Stimulated activated CD4-positive, alpha-beta T cell treated with anti-CD3 and anti-CD28 coated beads, Interleukin-4, amount 100 ng/mL, for 4 hours (primary cell): ENCODE data around the gene REXO1.

Experiments used
- DNase-seq, 2 experiments: peaks; one replicate each; pipeline ENCODE4 v3.0.0-alpha.2; 2020

The REXO1 gene

DNA sequence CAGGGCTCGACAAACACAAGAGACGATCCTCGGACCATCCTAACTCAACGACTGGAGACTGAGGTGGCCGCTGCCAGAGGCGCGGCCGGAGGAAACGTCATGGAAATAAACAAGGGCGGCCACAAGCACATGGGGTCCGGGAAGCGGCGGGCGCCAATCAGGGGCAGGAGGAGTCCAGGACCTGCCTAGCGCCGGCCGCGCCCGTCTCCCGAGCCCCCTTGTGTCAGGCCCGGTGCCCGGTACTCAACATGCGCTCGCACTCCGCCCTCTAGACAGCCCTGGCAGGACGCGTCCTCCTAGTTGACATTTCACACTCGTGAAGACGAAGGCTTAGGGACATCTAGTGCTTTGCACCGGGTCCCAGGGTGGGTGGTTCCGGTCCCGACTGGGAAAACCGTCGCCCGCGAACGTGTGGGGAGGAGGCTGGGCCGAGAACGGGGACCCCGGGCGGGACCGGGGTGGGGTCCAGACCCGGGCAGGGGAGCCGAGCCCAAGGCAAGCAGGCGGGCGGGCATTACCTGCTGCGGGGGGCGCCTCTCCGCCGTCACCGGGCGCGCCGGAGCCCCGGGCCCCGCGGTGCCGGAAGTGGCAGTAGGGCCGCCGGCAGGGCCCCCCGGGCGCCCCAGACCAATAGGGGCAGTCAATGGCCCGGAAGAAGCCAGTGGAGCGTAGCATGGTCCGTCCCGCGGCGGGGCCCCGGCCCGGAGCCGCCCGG, 442 bp downstream of the REXO1 start:
- no peak for DNase-seq

DNA sequence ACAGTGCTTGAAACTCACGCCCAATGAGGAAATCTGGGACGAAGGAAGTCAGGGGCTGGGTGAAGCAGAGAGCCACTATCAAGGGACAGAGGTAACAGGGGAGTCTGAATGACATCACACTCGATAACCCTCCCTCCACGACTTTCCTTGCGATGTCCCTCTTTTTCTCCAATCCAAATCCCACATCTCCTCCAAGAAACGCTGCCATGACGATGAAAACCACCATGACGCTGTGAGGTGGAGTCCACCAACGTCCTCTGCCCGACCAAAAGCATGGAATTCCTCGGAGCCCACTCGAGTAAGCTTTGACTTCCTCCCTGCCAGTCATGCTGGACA, 967 bp downstream of the REXO1 start:
- DNase-seq = no peak

- DNase-seq = no peak
These were observed 1.6 kb downstream of the REXO1 start for GRCh38 chr19:1846517-1847204.

- no peak for DNase-seq
These were observed 2.6 kb downstream of the REXO1 start for GRCh38 chr19:1845642-1846041.

- DNase-seq = no peak
These were observed 3.2 kb downstream of the REXO1 start for GRCh38 chr19:1845125-1845515.

DNA sequence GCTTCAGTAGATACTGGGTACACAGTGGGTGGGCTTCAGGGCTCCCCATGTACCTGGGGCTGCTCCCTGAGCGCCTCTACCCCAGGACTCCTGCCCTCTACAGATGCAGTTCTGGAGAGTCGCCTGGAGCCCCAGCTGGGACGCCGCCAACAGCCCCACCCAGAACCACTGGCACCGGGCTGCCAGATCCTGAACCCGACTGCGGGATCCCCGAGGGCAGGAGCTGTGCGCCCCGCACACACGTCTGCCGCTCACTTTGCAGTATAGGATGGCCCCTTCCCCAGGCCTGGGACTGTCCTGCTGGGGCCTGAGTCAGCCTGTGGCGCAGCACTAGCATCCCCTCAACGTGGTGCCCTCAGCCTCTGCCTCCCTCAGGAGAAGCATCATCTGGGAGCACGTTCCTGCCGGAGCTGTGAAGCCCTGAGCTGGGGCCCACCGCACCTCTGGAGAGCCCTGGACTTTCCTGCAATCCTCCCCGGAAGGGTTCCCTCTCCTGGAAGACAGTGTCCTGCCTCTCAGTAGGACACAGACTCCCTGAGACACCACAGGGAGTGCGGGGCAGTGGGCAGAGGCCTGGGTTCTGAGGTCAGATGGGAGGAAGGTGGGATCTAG, 3.7 kb downstream of the REXO1 start:
- no peak for DNase-seq

GRCh38 chr19:1843646-1844394, 4.5 kb downstream of the REXO1 start:
- DNase-seq = no peak

GRCh38 chr19:1843116-1843515, 5.2 kb downstream of the REXO1 start:
- DNase-seq = no peak

- no peak for DNase-seq
These were observed 6.9 kb downstream of the REXO1 start for GRCh38 chr19:1841209-1841924.

DNA sequence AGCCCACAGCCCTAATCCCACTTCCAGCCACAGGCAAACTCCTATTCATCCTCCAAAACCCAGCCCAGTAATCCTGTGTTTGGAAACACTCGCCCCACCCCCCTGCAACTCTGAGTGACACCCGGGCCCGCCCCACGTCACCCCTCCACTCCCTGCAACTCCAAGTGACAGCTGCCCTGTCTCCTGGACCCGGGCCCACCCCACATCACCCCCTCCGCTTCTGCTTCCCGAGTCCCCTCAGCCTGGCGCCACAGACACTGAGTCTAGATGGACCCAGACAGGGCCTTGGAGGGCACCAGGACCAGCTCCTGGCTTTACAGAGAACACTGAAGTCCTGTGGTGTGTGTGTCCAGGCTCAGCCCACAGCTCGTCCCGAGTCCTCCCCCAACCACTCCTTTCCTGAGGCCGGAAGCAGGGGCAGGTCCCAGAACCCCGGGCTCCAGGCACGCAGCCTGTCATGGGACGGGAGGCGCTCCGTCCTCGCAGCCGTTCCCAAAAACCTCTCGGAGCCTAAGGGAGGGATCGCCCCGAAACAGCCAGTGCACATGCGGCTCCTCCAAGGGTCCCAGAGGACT, 7.7 kb downstream of the REXO1 start:
- DNase-seq = no peak

- no peak for DNase-seq
These were observed 8.4 kb downstream of the REXO1 start for GRCh38 chr19:1839658-1840540.

GRCh38 chr19:1837625-1838105, 10.6 kb downstream of the REXO1 start:
- peak; percentile 34 to 60 for DNase-seq

- DNase-seq = no peak
These were observed 11.1 kb downstream of the REXO1 start for GRCh38 chr19:1837222-1837565.

DNA sequence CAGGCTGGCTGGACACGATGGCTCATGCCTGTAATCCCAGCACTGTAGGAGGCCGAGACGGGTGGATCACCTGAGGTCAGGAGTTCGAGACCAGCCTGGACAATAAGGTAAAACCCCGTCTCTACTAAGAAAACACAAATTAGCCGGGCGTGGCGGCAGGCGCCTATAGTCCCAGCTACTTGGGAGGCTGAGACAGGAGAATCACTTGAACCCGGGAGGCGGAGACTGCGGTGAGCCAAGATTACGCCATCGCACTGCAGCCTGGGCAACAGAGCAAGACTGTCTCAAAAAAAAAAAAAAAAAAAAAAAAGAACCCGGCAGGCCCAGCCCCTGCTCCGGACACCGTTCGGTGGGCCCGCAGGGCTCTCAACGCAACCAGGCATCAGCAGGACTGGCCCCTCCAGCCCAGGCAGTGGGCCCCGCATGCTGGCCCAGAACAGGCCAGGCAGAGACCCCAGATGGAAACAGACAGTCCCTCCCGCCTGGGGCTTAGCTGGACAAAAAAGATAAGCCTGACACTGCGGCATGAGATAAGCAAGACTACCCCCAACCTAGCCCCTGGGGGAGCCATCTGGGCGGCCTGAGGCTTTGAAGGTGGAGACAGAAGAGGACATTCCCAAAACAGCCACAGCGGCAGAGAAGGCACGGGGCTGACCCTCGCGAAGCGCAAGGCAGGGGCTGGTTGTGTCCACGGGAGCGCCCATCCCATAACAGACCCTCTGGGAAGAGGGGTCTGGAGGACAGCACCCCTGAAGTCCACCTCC, 11.6 kb downstream of the REXO1 start:
- DNase-seq = no peak

DNA sequence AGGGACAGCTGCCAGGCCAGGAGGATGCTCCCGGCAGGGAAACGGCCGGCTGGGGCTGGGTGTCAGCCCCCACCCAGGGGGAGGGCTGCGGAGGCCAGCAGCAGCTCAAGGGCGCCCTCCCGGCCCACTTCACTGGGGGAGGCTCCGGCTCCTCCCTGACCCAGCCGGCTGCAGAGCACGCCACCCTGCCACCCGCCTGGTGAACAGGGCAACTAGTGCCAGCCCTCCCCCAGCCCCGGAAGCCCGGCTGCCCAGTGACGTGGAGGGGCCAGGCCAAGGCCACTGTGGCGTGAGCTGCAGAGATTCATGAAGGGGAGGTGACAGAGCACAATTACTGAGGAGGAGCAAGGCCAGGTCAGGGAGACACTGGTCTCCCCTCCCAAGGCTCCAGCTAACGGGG, 14.7 kb downstream of the REXO1 start:
- DNase-seq = no peak

- DNase-seq = no peak
These were observed 16.1 kb downstream of the REXO1 start for GRCh38 chr19:1832046-1832663.

- no peak for DNase-seq
These were observed 17.3 kb downstream of the REXO1 start for GRCh38 chr19:1830978-1831377.

DNA sequence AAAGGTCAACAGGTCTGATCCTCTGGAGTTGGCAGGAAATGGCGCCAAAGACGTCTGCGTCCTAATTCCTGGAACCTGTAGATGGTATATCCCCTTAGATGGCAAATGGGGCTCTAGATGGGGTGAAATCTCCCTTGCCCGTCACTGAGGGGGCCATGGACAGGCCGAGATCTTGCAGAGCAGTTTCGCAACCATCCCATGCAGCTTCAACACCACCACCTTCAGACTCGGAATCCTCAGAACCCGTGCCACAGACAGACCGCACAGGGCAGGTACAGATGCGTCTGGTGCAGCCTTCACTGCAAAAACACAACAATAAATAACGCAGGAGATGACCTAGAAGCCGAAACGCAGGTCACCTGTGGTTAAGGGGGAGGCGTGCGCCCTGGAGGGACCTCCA, 17.7 kb downstream of the REXO1 start:
- DNase-seq = no peak

GRCh38 chr19:1829958-1830357, 18.3 kb downstream of the REXO1 start:
- DNase-seq = no peak
